Fibroblast of the aortic adventitia (primary cell): ENCODE results near the gene C1orf94. TPM values are rescaled to one million over a fixed set of nuclear protein-coding genes. Genes with fewer than 3 reads are reported as not detected.
A peak's percentile ranks its signal among the peaks of the same experiment; 100 is the strongest.

Experiments
- DNase-seq: peaks from one replicate; pipeline ENCODE4 v3.0.0-alpha.2; 2010; ENCODE audit warnings: low read depth
- H3K4me3 ChIP-seq: 2 replicates; pipeline ENCODE4 v1.5.1; 2011; ENCODE audit warnings: low read depth, mild to moderate bottlenecking, control low read depth, low read length, moderate library complexity
- total RNA-seq: library from RNA; depleted of rRNA; stranded (reverse); fragments of >200 nt; gene quantifications from 2 replicates; pipeline ENCODE4 v1.2.3, GENCODE V29; 2012; ENCODE audit warnings: low replicate concordance
- TF ChIP-seq, protein P1 (sequence below): IDR thresholded peaks from 2 replicates; pipeline ENCODE4 v1.5.1; 2011; ENCODE audit warnings: mild to moderate bottlenecking, low read length, control low read depth, inconsistent platforms; ENCODE audit not compliant: insufficient read depth

C1orf94 gene
- total RNA-seq, 1 donor, result not detected

DNA sequence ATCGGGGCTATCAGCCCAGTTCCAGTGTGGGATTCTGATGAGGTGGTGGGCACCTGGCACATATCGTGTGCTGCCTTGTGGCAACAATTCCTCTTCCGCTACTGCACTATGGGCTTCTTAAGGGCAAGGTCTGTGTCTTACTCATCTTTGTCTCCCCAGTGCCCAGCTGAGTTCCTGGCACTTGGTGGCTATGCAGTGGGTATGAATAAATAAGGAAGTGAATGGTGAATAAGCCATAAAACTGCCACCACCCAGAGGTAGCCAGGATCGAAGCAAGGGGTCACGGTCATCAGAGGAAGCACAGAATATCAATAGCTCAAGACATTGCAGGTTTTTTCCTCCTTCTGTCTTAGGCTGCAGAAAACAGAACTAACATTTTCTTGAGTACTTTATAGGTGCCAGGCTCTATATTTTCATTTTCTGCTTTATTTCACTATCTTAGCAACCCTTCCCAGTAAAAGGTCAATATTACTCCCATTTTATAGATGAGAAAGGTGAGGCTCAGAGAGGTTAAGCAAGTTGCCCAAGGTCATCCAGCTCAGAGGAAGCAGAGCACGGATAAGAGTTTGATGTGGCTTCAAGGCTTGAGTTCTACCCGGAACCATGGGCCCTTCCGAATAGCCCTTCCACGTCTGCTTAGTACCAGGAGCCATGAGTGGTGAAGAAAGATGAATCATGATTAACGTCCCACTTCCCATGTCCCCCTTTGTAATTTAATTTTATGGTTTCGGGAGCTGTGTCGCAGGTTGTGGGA, 10.2 kb downstream of the C1orf94 start:
- TF ChIP-seq, protein P1, sequence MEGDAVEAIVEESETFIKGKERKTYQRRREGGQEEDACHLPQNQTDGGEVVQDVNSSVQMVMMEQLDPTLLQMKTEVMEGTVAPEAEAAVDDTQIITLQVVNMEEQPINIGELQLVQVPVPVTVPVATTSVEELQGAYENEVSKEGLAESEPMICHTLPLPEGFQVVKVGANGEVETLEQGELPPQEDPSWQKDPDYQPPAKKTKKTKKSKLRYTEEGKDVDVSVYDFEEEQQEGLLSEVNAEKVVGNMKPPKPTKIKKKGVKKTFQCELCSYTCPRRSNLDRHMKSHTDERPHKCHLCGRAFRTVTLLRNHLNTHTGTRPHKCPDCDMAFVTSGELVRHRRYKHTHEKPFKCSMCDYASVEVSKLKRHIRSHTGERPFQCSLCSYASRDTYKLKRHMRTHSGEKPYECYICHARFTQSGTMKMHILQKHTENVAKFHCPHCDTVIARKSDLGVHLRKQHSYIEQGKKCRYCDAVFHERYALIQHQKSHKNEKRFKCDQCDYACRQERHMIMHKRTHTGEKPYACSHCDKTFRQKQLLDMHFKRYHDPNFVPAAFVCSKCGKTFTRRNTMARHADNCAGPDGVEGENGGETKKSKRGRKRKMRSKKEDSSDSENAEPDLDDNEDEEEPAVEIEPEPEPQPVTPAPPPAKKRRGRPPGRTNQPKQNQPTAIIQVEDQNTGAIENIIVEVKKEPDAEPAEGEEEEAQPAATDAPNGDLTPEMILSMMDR, result no peak
- H3K4me3 ChIP-seq, result no peak overlapping the region
- DNase-seq, result no peak

DNA sequence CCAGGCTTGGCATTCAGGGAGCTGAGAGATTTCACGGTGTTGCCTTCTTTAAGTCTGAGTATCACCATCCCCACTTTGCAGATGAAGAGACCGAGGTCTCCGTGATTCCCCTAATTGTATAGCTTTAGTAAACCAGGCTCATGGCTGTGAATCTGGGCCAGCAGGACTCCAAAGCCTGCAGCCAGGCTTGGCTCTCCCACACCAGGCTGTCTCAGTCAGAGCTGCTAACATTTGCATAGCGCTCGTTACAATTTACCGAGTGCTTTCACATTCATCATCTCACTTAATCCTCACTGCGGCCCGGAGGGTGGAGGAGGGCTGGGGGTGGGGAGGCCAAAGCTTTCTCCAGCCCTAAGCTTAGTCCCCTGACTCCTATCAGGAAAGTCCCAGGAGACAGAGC, 11.7 kb downstream of the C1orf94 start:
- H3K4me3 ChIP-seq, result no peak overlapping the region
- TF ChIP-seq, protein P1, result no peak
- no peak for DNase-seq

- TF ChIP-seq, protein P1, result no peak
- DNase-seq, result no peak
- no peak overlapping the region for H3K4me3 ChIP-seq
Observed at GRCh38 chr1:34188985-34189384, 12.3 kb downstream of the C1orf94 start.

DNA sequence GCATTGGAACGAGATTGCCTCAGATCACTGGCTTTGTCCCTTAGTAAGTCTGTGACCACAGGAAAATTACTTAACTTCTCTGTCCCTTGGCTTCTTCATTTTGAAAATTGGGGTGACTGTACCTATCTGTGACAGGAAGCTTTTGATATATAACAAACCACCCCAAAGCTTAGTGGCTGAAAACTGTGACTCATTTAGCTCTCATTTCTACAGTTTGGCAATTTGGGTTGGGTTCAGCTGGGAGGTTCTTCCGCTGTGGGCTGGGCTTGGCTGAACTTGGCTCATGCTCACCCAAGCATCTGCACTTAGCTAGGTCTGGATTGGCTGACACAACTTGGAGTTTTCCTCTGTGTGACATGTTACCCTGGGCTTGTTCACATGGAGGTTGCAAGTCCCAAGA, 14.0 kb downstream of the C1orf94 start:
- no peak overlapping the region for H3K4me3 ChIP-seq
- no peak for DNase-seq
- TF ChIP-seq, protein P1, result no peak

- H3K4me3 ChIP-seq, result no peak overlapping the region
- no peak for DNase-seq
- TF ChIP-seq, protein P1, result no peak
Observed at GRCh38 chr1:34192621-34193020, 15.9 kb downstream of the C1orf94 start.

DNA sequence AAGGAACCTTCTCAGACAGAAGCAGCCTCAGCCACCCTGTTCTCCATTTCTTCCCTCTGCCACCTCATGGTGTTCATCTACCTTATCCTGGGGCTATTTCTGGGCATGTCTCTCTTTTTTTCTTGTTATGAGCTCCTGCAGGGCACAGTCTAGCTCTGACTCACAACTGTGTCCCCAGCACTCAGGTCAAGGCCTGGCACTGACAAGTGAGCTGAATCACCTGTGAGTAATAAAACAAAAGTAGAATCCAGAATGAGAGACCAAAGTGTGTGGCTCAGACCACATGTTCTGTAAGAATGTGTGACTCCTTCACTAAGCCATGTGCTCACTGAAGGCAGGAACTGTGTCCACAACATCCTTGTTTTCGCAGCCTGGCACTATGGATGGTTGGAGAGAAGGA, 23.2 kb downstream of the C1orf94 start:
- peak; percentile 30 for DNase-seq
- no peak overlapping the region for H3K4me3 ChIP-seq
- TF ChIP-seq, protein P1, result no peak

DNA sequence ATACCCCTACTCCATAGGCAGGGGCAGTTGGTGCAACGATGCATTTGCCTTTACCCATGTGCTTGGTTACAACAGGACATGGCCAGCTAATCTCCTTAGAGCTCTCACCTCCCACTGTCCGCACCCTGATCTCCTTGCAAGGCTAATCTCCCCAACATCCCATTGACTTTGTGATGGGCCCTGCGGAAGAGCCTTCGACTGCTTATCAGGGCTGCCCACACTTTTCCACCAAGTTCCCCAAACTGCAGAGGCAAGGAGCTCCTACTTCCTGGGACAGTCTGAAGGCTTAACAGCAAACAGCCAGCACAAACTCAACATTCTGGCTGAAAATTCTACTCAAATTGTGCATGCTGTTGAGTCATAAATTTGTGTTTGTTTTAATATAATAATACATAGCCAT, 36.0 kb downstream of the C1orf94 start:
- DNase-seq, result no peak
- TF ChIP-seq, protein P1, result no peak
- H3K4me3 ChIP-seq, result no peak overlapping the region
